ENCODE results near the gene ASPSCR1. TPM values are rescaled to one million over a fixed set of nuclear protein-coding genes. Genes with fewer than 3 reads are reported as not detected.
A peak's percentile ranks its signal among the peaks of the same experiment; 100 is the strongest.

The ASPSCR1 gene
- total and polyA plus RNA-seq, 2 of the 13 experiments (the other 11 are each of a cell fraction or from before 2014, with no cell fraction given): 274 to 314 TPM

DNA sequence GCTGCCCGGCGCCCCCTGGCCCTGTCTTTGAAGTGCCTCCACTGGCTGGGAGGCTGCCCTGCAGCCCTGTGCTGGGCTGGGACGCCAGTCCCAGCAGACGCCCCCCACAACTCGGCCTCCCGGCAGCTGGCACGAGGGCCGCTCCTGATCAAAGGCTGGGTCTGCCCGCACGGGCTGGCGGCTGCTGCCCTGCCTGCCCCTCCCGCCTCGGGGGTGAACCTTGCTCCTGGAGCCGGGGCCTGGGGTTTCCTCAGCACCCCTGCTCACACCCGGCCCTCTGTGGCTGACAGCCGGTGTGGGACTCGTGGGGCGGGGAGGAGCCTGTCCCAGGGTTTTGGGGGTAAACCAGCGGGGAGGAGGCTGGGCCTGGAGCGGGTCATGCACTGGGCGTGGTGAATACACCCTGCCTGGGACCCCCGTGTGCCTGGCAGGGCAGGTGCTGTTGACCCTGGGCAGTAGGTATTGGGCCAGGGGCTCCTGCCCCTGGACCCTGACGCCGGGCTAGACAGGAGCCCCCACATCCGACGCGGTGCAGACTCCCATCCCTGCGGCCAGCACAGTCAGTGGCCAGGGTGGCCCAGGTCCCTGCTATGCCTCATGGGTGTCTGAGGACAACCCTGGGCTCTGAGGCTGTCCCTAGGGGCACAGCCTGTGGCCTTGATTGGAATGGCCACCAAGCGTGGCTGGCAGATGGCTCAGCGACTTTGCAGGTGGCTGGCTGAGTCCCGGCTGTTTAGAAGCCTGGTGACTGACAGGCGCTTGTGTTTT, 23.6 kb downstream of the ASPSCR1 start (continued):
- TF ChIP-seq, protein P1, sequence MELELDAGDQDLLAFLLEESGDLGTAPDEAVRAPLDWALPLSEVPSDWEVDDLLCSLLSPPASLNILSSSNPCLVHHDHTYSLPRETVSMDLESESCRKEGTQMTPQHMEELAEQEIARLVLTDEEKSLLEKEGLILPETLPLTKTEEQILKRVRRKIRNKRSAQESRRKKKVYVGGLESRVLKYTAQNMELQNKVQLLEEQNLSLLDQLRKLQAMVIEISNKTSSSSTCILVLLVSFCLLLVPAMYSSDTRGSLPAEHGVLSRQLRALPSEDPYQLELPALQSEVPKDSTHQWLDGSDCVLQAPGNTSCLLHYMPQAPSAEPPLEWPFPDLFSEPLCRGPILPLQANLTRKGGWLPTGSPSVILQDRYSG (CRISPR knock-in tag; IDR thresholded peaks at IDR 0.05): no peak; the same call in 1 of the 2 replicates
- peak; percentile 86 for TF ChIP-seq ZSCAN12 (CRISPR knock-in tag; IDR thresholded peaks at IDR 0.05)
- TF ChIP-seq, protein P2, sequence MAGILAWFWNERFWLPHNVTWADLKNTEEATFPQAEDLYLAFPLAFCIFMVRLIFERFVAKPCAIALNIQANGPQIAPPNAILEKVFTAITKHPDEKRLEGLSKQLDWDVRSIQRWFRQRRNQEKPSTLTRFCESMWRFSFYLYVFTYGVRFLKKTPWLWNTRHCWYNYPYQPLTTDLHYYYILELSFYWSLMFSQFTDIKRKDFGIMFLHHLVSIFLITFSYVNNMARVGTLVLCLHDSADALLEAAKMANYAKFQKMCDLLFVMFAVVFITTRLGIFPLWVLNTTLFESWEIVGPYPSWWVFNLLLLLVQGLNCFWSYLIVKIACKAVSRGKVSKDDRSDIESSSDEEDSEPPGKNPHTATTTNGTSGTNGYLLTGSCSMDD (CRISPR knock-in tag; IDR thresholded peaks at IDR 0.05): peak; percentile 59; the same call in 1 of the 2 replicates
- TF ChIP-seq FLYWCH1 (CRISPR knock-in tag; IDR thresholded peaks at IDR 0.05): no peak; the same call in 1 of the 2 replicates
- TF ChIP-seq, protein P3, sequence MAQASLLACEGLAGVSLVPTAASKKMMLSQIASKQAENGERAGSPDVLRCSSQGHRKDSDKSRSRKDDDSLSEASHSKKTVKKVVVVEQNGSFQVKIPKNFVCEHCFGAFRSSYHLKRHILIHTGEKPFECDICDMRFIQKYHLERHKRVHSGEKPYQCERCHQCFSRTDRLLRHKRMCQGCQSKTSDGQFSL (CRISPR knock-in tag; IDR thresholded peaks at IDR 0.05): peak; percentile 97
- no peak; the same call in 1 of the 2 replicates for TF ChIP-seq ZBTB8A (CRISPR knock-in tag; IDR thresholded peaks at IDR 0.05; ENCODE audit: borderline replicate concordance, low read depth)
- TF ChIP-seq ZNF556 (CRISPR knock-in tag; IDR thresholded peaks at IDR 0.05; ENCODE audit: borderline replicate concordance): peak; percentile 68
- TF ChIP-seq, protein P4, sequence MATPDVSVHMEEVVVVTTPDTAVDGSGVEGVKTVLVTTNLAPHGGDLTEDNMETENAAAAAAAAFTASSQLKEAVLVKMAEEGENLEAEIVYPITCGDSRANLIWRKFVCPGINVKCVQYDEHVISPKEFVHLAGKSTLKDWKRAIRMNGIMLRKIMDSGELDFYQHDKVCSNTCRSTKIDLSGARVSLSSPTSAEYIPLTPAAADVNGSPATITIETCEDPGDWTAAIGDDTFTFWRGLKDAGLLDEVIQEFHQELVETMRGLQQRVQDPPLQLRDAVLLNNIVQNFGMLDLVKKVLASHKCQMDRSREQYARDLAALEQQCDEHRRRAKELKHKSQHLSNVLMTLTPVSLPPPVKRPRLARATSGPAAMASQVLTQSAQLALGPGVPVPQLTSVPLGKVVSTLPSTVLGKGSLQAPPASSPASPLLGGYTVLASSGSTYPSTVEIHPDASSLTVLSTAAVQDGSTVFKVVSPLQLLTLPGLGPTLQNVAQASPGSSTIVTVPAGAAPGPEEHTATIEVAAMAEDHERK (CRISPR knock-in tag; IDR thresholded peaks at IDR 0.05; ENCODE audit: low read depth): no peak
- peak; percentile 81 for TF ChIP-seq GFI1 (CRISPR knock-in tag; IDR thresholded peaks at IDR 0.05; ENCODE audit: borderline replicate concordance)
- TF ChIP-seq ZNF792 (CRISPR knock-in tag; IDR thresholded peaks at IDR 0.05): peak; percentile 91
- no peak for TF ChIP-seq GTF2F1 (IDR thresholded peaks at IDR 0.05; ENCODE audit: low read length)
- TF ChIP-seq ZNF138 (CRISPR knock-in tag; IDR thresholded peaks at IDR 0.05; ENCODE audit: low read depth): 0 out of 2 replicates have a peak, but pooled peaks have one; percentile 73
- TF ChIP-seq, protein P5, sequence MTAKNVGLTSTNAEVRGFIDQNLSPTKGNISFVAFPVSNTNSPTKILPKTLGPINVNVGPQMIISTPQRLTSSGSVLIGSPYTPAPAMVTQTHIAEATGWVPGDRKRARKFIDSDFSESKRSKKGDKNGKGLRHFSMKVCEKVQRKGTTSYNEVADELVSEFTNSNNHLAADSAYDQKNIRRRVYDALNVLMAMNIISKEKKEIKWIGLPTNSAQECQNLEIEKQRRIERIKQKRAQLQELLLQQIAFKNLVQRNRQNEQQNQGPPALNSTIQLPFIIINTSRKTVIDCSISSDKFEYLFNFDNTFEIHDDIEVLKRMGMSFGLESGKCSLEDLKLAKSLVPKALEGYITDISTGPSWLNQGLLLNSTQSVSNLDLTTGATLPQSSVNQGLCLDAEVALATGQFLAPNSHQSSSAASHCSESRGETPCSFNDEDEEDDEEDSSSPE (CRISPR knock-in tag; IDR thresholded peaks at IDR 0.05): peak; percentile 83
- no peak for TF ChIP-seq PRMT3 (CRISPR knock-in tag; IDR thresholded peaks at IDR 0.05; ENCODE audit: borderline replicate concordance, low read depth)
- TF ChIP-seq GABPB1 (CRISPR knock-in tag; IDR thresholded peaks at IDR 0.05): peak; percentile 85
- TF ChIP-seq ZNF782 (CRISPR knock-in tag; IDR thresholded peaks at IDR 0.05; ENCODE audit: borderline replicate concordance): no peak
- TF ChIP-seq WIZ (CRISPR knock-in tag; IDR thresholded peaks at IDR 0.05): no peak
- peak; percentile 95 for TF ChIP-seq HDAC1 (CRISPR knock-in tag; IDR thresholded peaks at IDR 0.05)
- peak; percentile 73; the same call in 1 of the 2 replicates for TF ChIP-seq GZF1 (CRISPR knock-in tag; IDR thresholded peaks at IDR 0.05)
- peak; percentile 82 for TF ChIP-seq KLF12 (CRISPR knock-in tag; IDR thresholded peaks at IDR 0.05; ENCODE audit: borderline replicate concordance)
- TF ChIP-seq, protein P6, sequence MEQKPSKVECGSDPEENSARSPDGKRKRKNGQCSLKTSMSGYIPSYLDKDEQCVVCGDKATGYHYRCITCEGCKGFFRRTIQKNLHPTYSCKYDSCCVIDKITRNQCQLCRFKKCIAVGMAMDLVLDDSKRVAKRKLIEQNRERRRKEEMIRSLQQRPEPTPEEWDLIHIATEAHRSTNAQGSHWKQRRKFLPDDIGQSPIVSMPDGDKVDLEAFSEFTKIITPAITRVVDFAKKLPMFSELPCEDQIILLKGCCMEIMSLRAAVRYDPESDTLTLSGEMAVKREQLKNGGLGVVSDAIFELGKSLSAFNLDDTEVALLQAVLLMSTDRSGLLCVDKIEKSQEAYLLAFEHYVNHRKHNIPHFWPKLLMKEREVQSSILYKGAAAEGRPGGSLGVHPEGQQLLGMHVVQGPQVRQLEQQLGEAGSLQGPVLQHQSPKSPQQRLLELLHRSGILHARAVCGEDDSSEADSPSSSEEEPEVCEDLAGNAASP (CRISPR knock-in tag; IDR thresholded peaks at IDR 0.05; ENCODE audit: borderline replicate concordance): peak; percentile 83
- no peak for TF ChIP-seq MAFG (CRISPR knock-in tag; IDR thresholded peaks at IDR 0.05)
- TF ChIP-seq, protein P7, sequence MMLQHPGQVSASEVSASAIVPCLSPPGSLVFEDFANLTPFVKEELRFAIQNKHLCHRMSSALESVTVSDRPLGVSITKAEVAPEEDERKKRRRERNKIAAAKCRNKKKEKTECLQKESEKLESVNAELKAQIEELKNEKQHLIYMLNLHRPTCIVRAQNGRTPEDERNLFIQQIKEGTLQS (CRISPR knock-in tag; IDR thresholded peaks at IDR 0.05): peak; percentile 32; the same call in 1 of the 2 replicates
